ENCODE results near the gene FAF1.

The FAF1 gene

GRCh38 chr1:50992532-50993318 lies 32.7 kb upstream of the FAF1 start:
- no peaks in the 10 kb centered on the region for H3K27me3 ChIP-seq (ENCODE audit: control insufficient read depth, low read length)
- no peak overlapping the region for H3K4me2 ChIP-seq (ENCODE audit: low read length)
- TF ChIP-seq EZH2phosphoT487 (IDR thresholded peaks at IDR 0.05; ENCODE audit: borderline replicate concordance, low read length) (no peak), CTCF (IDR thresholded peaks at IDR 0.05; ENCODE audit: low read depth, low read length, poor library complexity, severe bottlenecking) (no peak)
- H3K79me2 ChIP-seq (ENCODE audit: control insufficient read depth, low read length): peaks cover 51% of the 10 kb centered on the region
- no peaks in the 10 kb centered on the region for H4K20me1 ChIP-seq (ENCODE audit: control insufficient read depth, insufficient read depth, low read depth, low read length)
- peaks cover 11% of the 10 kb centered on the region for H3K4me1 ChIP-seq (ENCODE audit: control insufficient read depth, low read length)
- no peaks in the 10 kb centered on the region for H3K9me2 ChIP-seq (replicated peaks; ENCODE audit: control insufficient read depth, low read length)
- H3K27ac ChIP-seq (ENCODE audit: low read depth, low read length): no peak overlapping the region
- H3K9me3 ChIP-seq (ENCODE audit: control insufficient read depth, insufficient read depth, low read length): no peaks in the 10 kb centered on the region
- no peak overlapping the region for H3K4me3 ChIP-seq (ENCODE audit: low read length)
- H3K36me3 ChIP-seq (ENCODE audit: control insufficient read depth, low read length): peaks cover 10% of the 10 kb centered on the region
- H3F3A ChIP-seq (ENCODE audit: control insufficient read depth, insufficient read depth): 0 out of 2 replicates have a peak, but pooled peaks cover 3% of the 10 kb centered on the region

GRCh38 chr1:50989694-50990093 lies 29.6 kb upstream of the FAF1 start:
- 0 out of 2 replicates have a peak, but pooled peaks cover 5% of the 10 kb centered on the region for H3F3A ChIP-seq (ENCODE audit: control insufficient read depth, insufficient read depth)
- peaks cover 13% of the 10 kb centered on the region for H3K4me1 ChIP-seq (ENCODE audit: control insufficient read depth, low read length)
- H3K9me3 ChIP-seq (ENCODE audit: control insufficient read depth, insufficient read depth, low read length): no peaks in the 10 kb centered on the region
- peaks cover 18% of the 10 kb centered on the region for H3K36me3 ChIP-seq (ENCODE audit: control insufficient read depth, low read length)
- no peak overlapping the region for H3K4me2 ChIP-seq (ENCODE audit: low read length)
- no peaks in the 10 kb centered on the region for H3K27me3 ChIP-seq (ENCODE audit: control insufficient read depth, low read length)
- H4K20me1 ChIP-seq (ENCODE audit: control insufficient read depth, insufficient read depth, low read depth, low read length): no peaks in the 10 kb centered on the region
- no peak overlapping the region for H3K27ac ChIP-seq (ENCODE audit: low read depth, low read length)
- no peak for TF ChIP-seq CTCF (IDR thresholded peaks at IDR 0.05; ENCODE audit: low read depth, low read length, poor library complexity, severe bottlenecking)
- no peak for TF ChIP-seq EZH2phosphoT487 (IDR thresholded peaks at IDR 0.05; ENCODE audit: borderline replicate concordance, low read length)
- H3K4me3 ChIP-seq (ENCODE audit: low read length): no peak overlapping the region
- no peaks in the 10 kb centered on the region for H3K9me2 ChIP-seq (replicated peaks; ENCODE audit: control insufficient read depth, low read length)
- peaks cover 73% of the 10 kb centered on the region for H3K79me2 ChIP-seq (ENCODE audit: control insufficient read depth, low read length)

- TF ChIP-seq CTCF (IDR thresholded peaks at IDR 0.05; ENCODE audit: low read depth, low read length, poor library complexity, severe bottlenecking): no peak
- no peak for TF ChIP-seq EZH2phosphoT487 (IDR thresholded peaks at IDR 0.05; ENCODE audit: borderline replicate concordance, low read length)
- Histone ChIP-seq H3K36me3 (ENCODE audit: control insufficient read depth, low read length) (peaks cover 18% of the 10 kb centered on the region), H3K27ac (ENCODE audit: low read depth, low read length) (no peak overlapping the region), H3K4me1 (ENCODE audit: control insufficient read depth, low read length) (peaks cover 28% of the 10 kb centered on the region), H3K27me3 (ENCODE audit: control insufficient read depth, low read length) (no peaks in the 10 kb centered on the region), H4K20me1 (ENCODE audit: control insufficient read depth, insufficient read depth, low read depth, low read length) (peaks cover 3% of the 10 kb centered on the region; the same call in 1 of the 2 replicates), H3K9me2 (replicated peaks; ENCODE audit: control insufficient read depth, low read length) (no peaks in the 10 kb centered on the region), H3F3A (ENCODE audit: control insufficient read depth, insufficient read depth) (0 out of 2 replicates have a peak, but pooled peaks cover 5% of the 10 kb centered on the region), H3K79me2 (ENCODE audit: control insufficient read depth, low read length) (peaks cover 86% of the 10 kb centered on the region), H3K4me3 (ENCODE audit: low read length) (no peak overlapping the region), H3K4me2 (ENCODE audit: low read length) (no peak overlapping the region), H3K9me3 (ENCODE audit: control insufficient read depth, insufficient read depth, low read length) (no peaks in the 10 kb centered on the region)
Observed at GRCh38 chr1:50986653-50987052, 26.6 kb upstream of the FAF1 start.

Measured in DOHH2 (cell line).